Neural progenitor cell (in vitro differentiated cells): ENCODE measurements around the gene RAPGEF4. TPM values are rescaled to one million over a fixed set of nuclear protein-coding genes. Genes with fewer than 3 reads are reported as not detected.

Source experiments
- DNase-seq: peaks from one replicate; pipeline ENCODE4 v3.0.0-alpha.2; 2016; ENCODE audit warnings: low spot score
- H2AFZ ChIP-seq: fragments of 200-600 bp; sonication (generic); replicated peaks from 2 replicates; pipeline ENCODE4 v1.6.1; 2016; ENCODE audit warnings: antibody characterized with exemption
- H3F3A ChIP-seq: fragments of 200-600 bp; sonication (generic); 2 replicates; pipeline ENCODE4 v1.6.1; 2016; ENCODE audit warnings: antibody characterized with exemption, low read depth
- H3K27ac ChIP-seq: fragments of 200-600 bp; sonication (generic); 2 replicates; pipeline ENCODE4 v1.5.1; 2016; ENCODE audit warnings: mild to moderate bottlenecking
- H3K27me3 ChIP-seq: fragments of 200-600 bp; sonication (generic); 2 replicates; pipeline ENCODE4 v1.6.1; 2016; ENCODE audit warnings: mild to moderate bottlenecking, moderate library complexity
- H3K36me3 ChIP-seq: fragments of 200-600 bp; sonication (generic); 2 replicates; pipeline ENCODE4 v1.5.1; 2016
- H3K4me1 ChIP-seq: fragments of 200-600 bp; sonication (generic); 2 replicates; pipeline ENCODE4 v1.6.1; 2016; ENCODE audit warnings: mixed run types
- H3K4me2 ChIP-seq: fragments of 200-600 bp; sonication (generic); 2 replicates; pipeline ENCODE4 v1.6.1; 2016
- H3K4me3 ChIP-seq: fragments of 200-600 bp; sonication (generic); 2 replicates; pipeline ENCODE4 v1.5.1; 2016
- H3K79me2 ChIP-seq: fragments of 200-600 bp; sonication (generic); 2 replicates; pipeline ENCODE4 v1.6.1; 2016; ENCODE audit warnings: low read depth
- H3K9ac ChIP-seq: fragments of 200-600 bp; sonication (generic); 2 replicates; pipeline ENCODE4 v1.6.1; 2016
- H3K9me3 ChIP-seq: fragments of 200-600 bp; sonication (generic); 2 replicates; pipeline ENCODE4 v1.5.1; 2016; ENCODE audit warnings: low read depth
- H4K20me1 ChIP-seq: fragments of 200-600 bp; sonication (generic); 2 replicates; pipeline ENCODE4 v1.6.1; 2016; ENCODE audit warnings: low read depth
- H3K27ac Mint-ChIP-seq: 3 replicates; pipeline ENCODE4 v1.8.0; 2021; ENCODE audit warnings: mixed read lengths
- H3K27me3 Mint-ChIP-seq: 2 replicates; pipeline ENCODE4 v1.8.0; 2022; ENCODE audit warnings: low read depth, mild to moderate bottlenecking, inconsistent platforms, moderate library complexity, mixed read lengths; ENCODE audit not compliant: insufficient read depth
- H3K36me3 Mint-ChIP-seq: 3 replicates; pipeline ENCODE4 v1.8.0; 2021; ENCODE audit warnings: mixed read lengths
- H3K4me1 Mint-ChIP-seq: 3 replicates; pipeline ENCODE4 v1.8.0; 2021; ENCODE audit warnings: mixed read lengths
- H3K4me3 Mint-ChIP-seq: 3 replicates; pipeline ENCODE4 v1.8.0; 2021; ENCODE audit warnings: mild to moderate bottlenecking, moderate library complexity, mixed read lengths
- H3K9me3 Mint-ChIP-seq: 3 replicates; pipeline ENCODE4 v1.8.0; 2020; ENCODE audit warnings: mixed read lengths
- EZH2 ChIP-seq: fragments of 200-600 bp; sonication (generic); IDR thresholded peaks from 2 replicates; pipeline ENCODE4 v1.6.1; 2017; ENCODE audit warnings: antibody characterized with exemption, mild to moderate bottlenecking, moderate library complexity
- EZH2phosphoT487 ChIP-seq: fragments of 200-600 bp; sonication (generic); IDR thresholded peaks from 2 replicates; pipeline ENCODE4 v1.6.1; 2017; ENCODE audit warnings: antibody characterized with exemption
- total RNA-seq: library from RNA; depleted of rRNA; stranded (reverse); fragments of >200 nt; gene quantifications from 2 replicates; pipeline ENCODE4 v1.2.3, GENCODE V29; 2015; ENCODE audit warnings: low replicate concordance
- TF ChIP-seq, protein P1 (sequence below): fragments of 200-600 bp; sonication (generic); IDR thresholded peaks from 2 replicates; pipeline ENCODE4 v1.5.1; 2017; ENCODE audit warnings: antibody characterized with exemption, mild to moderate bottlenecking

Gene RAPGEF4
- total RNA-seq, 1 donor from 2014 or later, result 1.8 TPM

DNA sequence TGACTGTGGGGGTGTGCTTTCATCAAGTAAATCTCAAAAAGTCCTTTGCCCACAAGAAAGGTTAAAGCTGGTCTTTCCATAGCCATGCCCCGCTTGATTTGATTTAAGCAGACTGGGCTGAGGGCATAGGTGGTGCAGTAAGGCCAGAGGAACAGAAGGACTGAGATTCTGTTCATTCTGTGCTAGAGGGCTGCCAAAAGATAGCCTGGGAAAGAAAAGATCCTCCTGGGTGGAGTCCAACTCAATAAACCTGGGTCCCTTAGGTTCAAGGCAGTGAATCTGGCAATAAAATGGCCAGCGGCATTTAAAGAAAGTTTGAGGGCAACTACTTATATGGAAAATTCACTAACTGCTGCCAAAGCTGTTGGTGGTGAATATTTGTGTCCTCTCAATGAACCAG lies 280.8 kb downstream of the RAPGEF4 start:
- TF ChIP-seq EZH2phosphoT487 (no peak), EZH2 (no peak)
- TF ChIP-seq, protein P1, sequence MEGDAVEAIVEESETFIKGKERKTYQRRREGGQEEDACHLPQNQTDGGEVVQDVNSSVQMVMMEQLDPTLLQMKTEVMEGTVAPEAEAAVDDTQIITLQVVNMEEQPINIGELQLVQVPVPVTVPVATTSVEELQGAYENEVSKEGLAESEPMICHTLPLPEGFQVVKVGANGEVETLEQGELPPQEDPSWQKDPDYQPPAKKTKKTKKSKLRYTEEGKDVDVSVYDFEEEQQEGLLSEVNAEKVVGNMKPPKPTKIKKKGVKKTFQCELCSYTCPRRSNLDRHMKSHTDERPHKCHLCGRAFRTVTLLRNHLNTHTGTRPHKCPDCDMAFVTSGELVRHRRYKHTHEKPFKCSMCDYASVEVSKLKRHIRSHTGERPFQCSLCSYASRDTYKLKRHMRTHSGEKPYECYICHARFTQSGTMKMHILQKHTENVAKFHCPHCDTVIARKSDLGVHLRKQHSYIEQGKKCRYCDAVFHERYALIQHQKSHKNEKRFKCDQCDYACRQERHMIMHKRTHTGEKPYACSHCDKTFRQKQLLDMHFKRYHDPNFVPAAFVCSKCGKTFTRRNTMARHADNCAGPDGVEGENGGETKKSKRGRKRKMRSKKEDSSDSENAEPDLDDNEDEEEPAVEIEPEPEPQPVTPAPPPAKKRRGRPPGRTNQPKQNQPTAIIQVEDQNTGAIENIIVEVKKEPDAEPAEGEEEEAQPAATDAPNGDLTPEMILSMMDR, result no peak
- H3K9ac ChIP-seq, result no peak overlapping the region
- Mint-ChIP-seq H3K36me3 (no peaks in the 10 kb centered on the region), H3K27ac (no peak overlapping the region), H3K27me3 (peaks cover 2% of the 10 kb centered on the region), H3K4me3 (no peak overlapping the region), H3K4me1 (no peaks in the 10 kb centered on the region), H3K9me3 (no peaks in the 10 kb centered on the region)
- H3K36me3 ChIP-seq, result no peaks in the 10 kb centered on the region
- H3K9me3 ChIP-seq, result no peaks in the 10 kb centered on the region
- no peak overlapping the region for H3K27ac ChIP-seq
- no peaks in the 10 kb centered on the region for H3K27me3 ChIP-seq
- H3K4me3 ChIP-seq, result no peak overlapping the region
- H3F3A ChIP-seq, result no peaks in the 10 kb centered on the region
- no peaks in the 10 kb centered on the region for H3K79me2 ChIP-seq
- no peak overlapping the region for H3K4me2 ChIP-seq
- H4K20me1 ChIP-seq, result no peaks in the 10 kb centered on the region
- H3K4me1 ChIP-seq, result peaks cover 4% of the 10 kb centered on the region
- H2AFZ ChIP-seq, result no peak overlapping the region
- no peak for DNase-seq

DNA sequence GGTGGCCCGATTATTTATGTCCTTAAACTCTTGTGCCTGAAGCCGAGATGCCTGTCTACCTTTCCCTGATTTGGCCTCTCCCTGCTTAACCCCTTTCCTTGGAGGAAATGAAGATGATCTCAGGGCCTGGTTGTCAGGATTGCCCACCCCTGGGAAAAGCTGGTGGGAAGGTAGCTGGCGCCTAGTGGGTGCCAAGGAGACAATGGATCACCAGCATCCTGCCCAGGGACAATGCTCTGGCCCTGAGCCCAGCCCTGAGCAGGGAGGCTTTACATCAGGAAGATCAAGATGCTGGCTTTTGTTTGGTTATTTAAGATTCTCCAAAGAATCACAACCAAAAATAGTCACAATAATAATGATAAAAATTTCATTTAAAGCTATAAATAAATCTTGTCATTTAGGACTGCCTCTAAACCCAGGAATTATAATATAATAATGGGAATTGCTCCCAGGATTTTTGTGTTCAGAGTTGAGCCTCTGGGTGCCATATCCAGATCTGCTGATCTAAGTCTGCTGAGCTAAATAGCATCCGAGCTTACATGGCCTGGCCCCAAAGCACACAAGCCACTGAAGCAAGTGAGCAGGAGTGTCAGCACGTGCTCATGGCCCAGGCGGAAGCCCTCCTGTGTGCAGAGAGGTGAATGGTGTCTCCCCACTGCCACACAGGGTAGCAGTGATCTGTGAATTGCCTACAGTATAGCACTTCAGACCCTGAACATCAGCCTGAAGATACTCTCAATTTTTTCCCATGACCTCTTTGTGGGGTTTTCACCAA lies 282.2 kb downstream of the RAPGEF4 start:
- Mint-ChIP-seq H3K4me1 (no peaks in the 10 kb centered on the region), H3K27ac (no peak overlapping the region), H3K36me3 (no peaks in the 10 kb centered on the region), H3K9me3 (no peaks in the 10 kb centered on the region), H3K27me3 (peaks cover 3% of the 10 kb centered on the region), H3K4me3 (no peak overlapping the region)
- TF ChIP-seq EZH2 (no peak), EZH2phosphoT487 (no peak)
- TF ChIP-seq, protein P1, result no peak
- H3K27me3 ChIP-seq, result no peaks in the 10 kb centered on the region
- no peak for DNase-seq
- H3K9me3 ChIP-seq, result no peaks in the 10 kb centered on the region
- H3K36me3 ChIP-seq, result no peaks in the 10 kb centered on the region
- H3K4me2 ChIP-seq, result no peak overlapping the region
- H3K4me3 ChIP-seq, result no peak overlapping the region
- H4K20me1 ChIP-seq, result no peaks in the 10 kb centered on the region
- no peak overlapping the region for H3K9ac ChIP-seq
- no peak overlapping the region for H3K27ac ChIP-seq
- peaks cover 4% of the 10 kb centered on the region for H3K4me1 ChIP-seq
- no peaks in the 10 kb centered on the region for H3K79me2 ChIP-seq
- no peak overlapping the region for H2AFZ ChIP-seq
- no peaks in the 10 kb centered on the region for H3F3A ChIP-seq

DNA sequence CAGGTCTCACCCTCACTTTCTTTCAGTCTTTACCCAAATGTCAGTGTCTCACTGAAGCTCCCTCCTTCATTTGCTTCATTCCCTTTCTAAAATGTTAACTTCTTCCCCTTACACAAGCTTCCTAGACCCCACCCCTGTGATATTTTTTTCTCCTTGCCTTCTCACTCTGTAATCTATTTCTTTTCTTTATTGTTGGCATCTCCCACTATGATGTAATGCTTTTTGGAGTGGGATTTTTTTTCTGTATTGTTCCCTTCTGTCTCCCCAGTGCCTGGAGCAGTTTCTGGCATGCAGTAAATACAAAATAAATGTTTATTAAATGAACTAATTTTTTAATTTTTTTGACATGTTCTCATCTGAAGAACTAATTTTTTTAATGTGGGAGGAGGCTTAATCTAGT lies 284.1 kb downstream of the RAPGEF4 start:
- H3K4me3 Mint-ChIP-seq, result no peak overlapping the region
- H3K4me1 ChIP-seq, result no peaks in the 10 kb centered on the region

More for the DNA sequence above, 284.1 kb downstream of the RAPGEF4 start:
- Mint-ChIP-seq H3K4me1 (no peaks in the 10 kb centered on the region), H3K27me3 (peaks cover 6% of the 10 kb centered on the region), H3K9me3 (no peaks in the 10 kb centered on the region), H3K36me3 (no peaks in the 10 kb centered on the region), H3K27ac (no peak overlapping the region)
- Histone ChIP-seq H3F3A (no peaks in the 10 kb centered on the region), H3K9me3 (no peaks in the 10 kb centered on the region), H4K20me1 (no peaks in the 10 kb centered on the region), H3K4me3 (no peak overlapping the region), H3K27me3 (no peaks in the 10 kb centered on the region), H3K4me2 (no peak overlapping the region), H3K36me3 (no peaks in the 10 kb centered on the region), H3K27ac (no peak overlapping the region), H2AFZ (no peak overlapping the region), H3K9ac (no peak overlapping the region), H3K79me2 (no peaks in the 10 kb centered on the region)
- TF ChIP-seq EZH2 (no peak), EZH2phosphoT487 (no peak)
- TF ChIP-seq, protein P1, result no peak
- no peak for DNase-seq
